Progenitor cell of endocrine pancreas (in vitro differentiated cells): Measurements from ENCODE around the gene CHST14. TPM values are rescaled to one million over a fixed set of nuclear protein-coding genes. Genes with fewer than 3 reads are reported as not detected.

Source experiments
- DNase-seq: peaks from one replicate; pipeline ENCODE4 v3.0.0; 2021; ENCODE audit warnings: low spot score; ENCODE audit not compliant: unreplicated experiment
- H3K27ac Mint-ChIP-seq: 2 replicates; pipeline ENCODE4 v1.8.0; 2021; ENCODE audit warnings: mild to moderate bottlenecking, moderate library complexity, mixed read lengths
- H3K27me3 Mint-ChIP-seq: 2 replicates; pipeline ENCODE4 v1.8.0; 2021; ENCODE audit warnings: mixed read lengths
- H3K36me3 Mint-ChIP-seq: 2 replicates; pipeline ENCODE4 v1.8.0; 2022; ENCODE audit warnings: mixed read lengths; ENCODE audit not compliant: insufficient read depth
- H3K4me1 Mint-ChIP-seq: 2 replicates; pipeline ENCODE4 v1.8.0; 2021; ENCODE audit warnings: low read depth, mixed read lengths
- H3K4me3 Mint-ChIP-seq: 2 replicates; pipeline ENCODE4 v1.8.0; 2021; ENCODE audit warnings: low read depth, mild to moderate bottlenecking, moderate library complexity, mixed read lengths
- H3K9me3 Mint-ChIP-seq: 2 replicates; pipeline ENCODE4 v1.8.0; 2021; ENCODE audit warnings: low read depth, mixed read lengths
- CTCF ChIP-seq: fragments of 200-600 bp; sonication (generic); IDR thresholded peaks from one replicate; pipeline ENCODE4 v1.5.0; 2021; ENCODE audit warnings: antibody characterized with exemption, mild to moderate bottlenecking; ENCODE audit not compliant: unreplicated experiment
- total RNA-seq: library from RNA; stranded (reverse); gene quantifications from 2 replicates; pipeline ENCODE4 v1.2.1, GENCODE V29; 2021

Gene CHST14
- total RNA-seq, 1 donor from 2014 or later = 29.1 TPM

- H3K9me3 Mint-ChIP-seq = no peaks in the 10 kb centered on the region
- H3K27me3 Mint-ChIP-seq = no peaks in the 10 kb centered on the region
- no peaks in the 10 kb centered on the region for H3K36me3 Mint-ChIP-seq
- no peak for DNase-seq
- H3K27ac Mint-ChIP-seq = no peak overlapping the region
- TF ChIP-seq CTCF = no peak
- no peak overlapping the region for H3K4me3 Mint-ChIP-seq
- H3K4me1 Mint-ChIP-seq = peaks cover 18% of the 10 kb centered on the region
Measured at GRCh38 chr15:40454904-40455391, 15.8 kb upstream of the CHST14 start.

GRCh38 chr15:40456299-40456712 is 14.5 kb upstream of the CHST14 start:
- Mint-ChIP-seq H3K4me3 (no peak overlapping the region), H3K36me3 (no peaks in the 10 kb centered on the region), H3K4me1 (peaks cover 15% of the 10 kb centered on the region), H3K9me3 (no peaks in the 10 kb centered on the region), H3K27ac (no peak overlapping the region), H3K27me3 (no peaks in the 10 kb centered on the region)
- no peak for DNase-seq
- TF ChIP-seq CTCF = no peak

- peaks cover 11% of the 10 kb centered on the region for H3K4me1 Mint-ChIP-seq
- no peaks in the 10 kb centered on the region for H3K9me3 Mint-ChIP-seq
- TF ChIP-seq CTCF = no peak
- no peak overlapping the region for H3K27ac Mint-ChIP-seq
- no peak overlapping the region for H3K4me3 Mint-ChIP-seq
- no peak for DNase-seq
- no peaks in the 10 kb centered on the region for H3K36me3 Mint-ChIP-seq
- no peaks in the 10 kb centered on the region for H3K27me3 Mint-ChIP-seq
Measured at GRCh38 chr15:40456738-40457137, 14.0 kb upstream of the CHST14 start.

- Mint-ChIP-seq H3K4me1 (peaks cover 6% of the 10 kb centered on the region), H3K36me3 (no peaks in the 10 kb centered on the region), H3K27ac (no peak overlapping the region), H3K4me3 (no peak overlapping the region), H3K9me3 (no peaks in the 10 kb centered on the region), H3K27me3 (no peaks in the 10 kb centered on the region)
- no peak for TF ChIP-seq CTCF
- DNase-seq = no peak
Measured at GRCh38 chr15:40458495-40459371, 12.1 kb upstream of the CHST14 start.

GRCh38 chr15:40459391-40460015 is 11.3 kb upstream of the CHST14 start:
- no peak overlapping the region for H3K27ac Mint-ChIP-seq
- peaks cover 6% of the 10 kb centered on the region for H3K4me1 Mint-ChIP-seq
- no peaks in the 10 kb centered on the region for H3K36me3 Mint-ChIP-seq
- DNase-seq = no peak
- H3K9me3 Mint-ChIP-seq = no peaks in the 10 kb centered on the region
- TF ChIP-seq CTCF = no peak
- H3K27me3 Mint-ChIP-seq = no peaks in the 10 kb centered on the region
- H3K4me3 Mint-ChIP-seq = no peak overlapping the region
